ENCODE measurements around the gene NSFL1C. TPM values are rescaled to one million over a fixed set of nuclear protein-coding genes. Genes with fewer than 3 reads are reported as not detected.

Gene NSFL1C
- total RNA-seq, 2 donors from 2014 or later: 67.4 to 76.0 TPM

DNA sequence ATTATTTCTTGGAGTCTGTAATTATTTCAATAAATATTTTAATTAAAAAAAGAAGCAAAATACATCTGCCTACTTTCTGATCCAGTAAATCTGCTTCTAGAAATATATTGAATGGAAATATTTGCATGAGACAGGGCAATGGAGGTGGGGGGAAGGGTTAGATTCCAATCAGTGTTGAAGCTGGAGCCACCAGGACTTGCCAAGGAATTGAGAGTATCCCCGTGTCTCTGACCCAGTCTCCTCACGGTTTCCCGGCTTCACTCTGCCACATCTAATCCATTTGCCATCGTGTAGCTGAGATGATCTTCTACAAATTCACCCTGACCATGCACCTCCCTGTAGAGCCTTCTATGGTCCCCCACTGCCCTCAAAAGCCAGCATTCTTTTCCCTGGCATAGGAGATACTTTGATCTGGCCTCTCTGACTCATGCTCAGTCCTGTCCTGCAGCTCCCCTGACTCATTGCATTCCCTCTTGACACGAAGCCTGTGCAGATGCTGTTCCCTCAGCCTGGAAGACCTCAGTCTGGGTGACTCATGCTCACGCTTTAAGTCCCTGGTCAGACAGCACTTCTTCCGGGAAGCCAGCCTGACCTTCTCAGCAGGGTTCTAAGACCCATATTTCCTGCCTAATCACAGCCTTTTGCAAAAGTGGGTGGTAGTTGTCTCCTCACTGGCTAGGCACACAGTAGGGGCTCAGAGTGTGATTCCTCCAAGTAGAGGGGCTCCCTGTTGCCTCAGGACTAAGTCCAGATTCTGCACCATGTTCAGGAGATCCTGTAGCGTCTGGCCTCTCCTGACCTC, 50.8 kb downstream of the NSFL1C start:
- no peak overlapping the region for H3K4me3 ChIP-seq
- no peak overlapping the region for H3K9ac ChIP-seq (ENCODE audit: low read depth in 2 of 2, low read length in 2 of 2)
- intact Hi-C loops (cut with DNase I): no loop called here
- H3K4me1 ChIP-seq: no peaks in the 10 kb centered on the region
- H3K36me3 ChIP-seq: no peaks in the 10 kb centered on the region
- no peak overlapping the region for H3K27ac ChIP-seq
- H3K9me3 ChIP-seq: no peaks in the 10 kb centered on the region
- H3K27me3 ChIP-seq: no peaks in the 10 kb centered on the region
- TF ChIP-seq, protein P1, sequence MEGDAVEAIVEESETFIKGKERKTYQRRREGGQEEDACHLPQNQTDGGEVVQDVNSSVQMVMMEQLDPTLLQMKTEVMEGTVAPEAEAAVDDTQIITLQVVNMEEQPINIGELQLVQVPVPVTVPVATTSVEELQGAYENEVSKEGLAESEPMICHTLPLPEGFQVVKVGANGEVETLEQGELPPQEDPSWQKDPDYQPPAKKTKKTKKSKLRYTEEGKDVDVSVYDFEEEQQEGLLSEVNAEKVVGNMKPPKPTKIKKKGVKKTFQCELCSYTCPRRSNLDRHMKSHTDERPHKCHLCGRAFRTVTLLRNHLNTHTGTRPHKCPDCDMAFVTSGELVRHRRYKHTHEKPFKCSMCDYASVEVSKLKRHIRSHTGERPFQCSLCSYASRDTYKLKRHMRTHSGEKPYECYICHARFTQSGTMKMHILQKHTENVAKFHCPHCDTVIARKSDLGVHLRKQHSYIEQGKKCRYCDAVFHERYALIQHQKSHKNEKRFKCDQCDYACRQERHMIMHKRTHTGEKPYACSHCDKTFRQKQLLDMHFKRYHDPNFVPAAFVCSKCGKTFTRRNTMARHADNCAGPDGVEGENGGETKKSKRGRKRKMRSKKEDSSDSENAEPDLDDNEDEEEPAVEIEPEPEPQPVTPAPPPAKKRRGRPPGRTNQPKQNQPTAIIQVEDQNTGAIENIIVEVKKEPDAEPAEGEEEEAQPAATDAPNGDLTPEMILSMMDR (IDR thresholded peaks at IDR 0.05): no peak
- DNase-seq: no peak

GRCh38 chr20:1414982-1415381, 51.7 kb downstream of the NSFL1C start:
- no peak overlapping the region for H3K4me3 ChIP-seq
- no peaks in the 10 kb centered on the region for H3K27me3 ChIP-seq
- intact Hi-C loops (cut with DNase I): no loop called here
- no peaks in the 10 kb centered on the region for H3K4me1 ChIP-seq
- no peak overlapping the region for H3K27ac ChIP-seq
- no peak for DNase-seq
- no peaks in the 10 kb centered on the region for H3K9me3 ChIP-seq
- TF ChIP-seq, protein P1 (IDR thresholded peaks at IDR 0.05): no peak
- no peaks in the 10 kb centered on the region for H3K36me3 ChIP-seq
- no peak overlapping the region for H3K9ac ChIP-seq (ENCODE audit: low read depth in 2 of 2, low read length in 2 of 2)

GRCh38 chr20:1405801-1406200, 60.8 kb downstream of the NSFL1C start:
- H3K27me3 ChIP-seq: no peaks in the 10 kb centered on the region
- TF ChIP-seq, protein P1 (IDR thresholded peaks at IDR 0.05): no peak
- no peaks in the 10 kb centered on the region for H3K4me1 ChIP-seq
- H3K27ac ChIP-seq: no peak overlapping the region
- H3K9ac ChIP-seq (ENCODE audit: low read depth in 2 of 2, low read length in 2 of 2): no peak overlapping the region
- no peaks in the 10 kb centered on the region for H3K36me3 ChIP-seq
- intact Hi-C loops (cut with DNase I): no loop called here
- no peaks in the 10 kb centered on the region for H3K9me3 ChIP-seq
- no peak for DNase-seq
- no peak overlapping the region for H3K4me3 ChIP-seq

- no peak for DNase-seq
- intact Hi-C loops (cut with DNase I): no loop called here
- Histone ChIP-seq H3K9me3 (no peaks in the 10 kb centered on the region), H3K9ac (ENCODE audit: low read depth in 2 of 2, low read length in 2 of 2) (no peak overlapping the region), H3K27ac (no peak overlapping the region), H3K4me3 (no peak overlapping the region), H3K27me3 (no peaks in the 10 kb centered on the region), H3K4me1 (peaks cover 5% of the 10 kb centered on the region), H3K36me3 (no peaks in the 10 kb centered on the region)
- TF ChIP-seq, protein P1 (IDR thresholded peaks at IDR 0.05): no peak
These were observed 63.0 kb downstream of the NSFL1C start for GRCh38 chr20:1403624-1404023.

DNA sequence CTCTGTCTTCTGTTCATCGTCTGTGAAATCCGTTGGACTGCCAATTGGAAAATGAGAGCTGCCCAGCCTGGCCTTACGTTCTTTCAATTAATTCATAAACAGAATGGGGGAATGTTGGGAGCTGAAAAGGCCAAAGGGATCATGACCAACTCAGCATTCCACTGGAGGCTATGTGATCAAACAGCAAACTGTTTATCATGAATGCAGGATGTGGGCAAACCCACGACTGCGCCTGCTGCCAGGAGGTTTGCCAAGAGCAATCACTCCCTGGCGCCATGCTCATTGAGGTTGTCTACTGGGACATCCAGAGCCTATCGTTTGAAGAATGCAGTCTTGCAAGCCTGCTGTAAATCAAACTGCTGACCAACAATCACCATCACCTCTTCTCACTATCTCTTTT, 64.5 kb downstream of the NSFL1C start:
- H3K4me1 ChIP-seq: peaks cover 5% of the 10 kb centered on the region
- no peaks in the 10 kb centered on the region for H3K36me3 ChIP-seq
- no peak overlapping the region for H3K9ac ChIP-seq (ENCODE audit: low read depth in 2 of 2, low read length in 2 of 2)
- H3K27ac ChIP-seq: no peak overlapping the region
- H3K9me3 ChIP-seq: no peaks in the 10 kb centered on the region
- intact Hi-C loops (cut with DNase I): no loop called here
- H3K4me3 ChIP-seq: no peak overlapping the region
- no peaks in the 10 kb centered on the region for H3K27me3 ChIP-seq
- TF ChIP-seq, protein P1 (IDR thresholded peaks at IDR 0.05): no peak
- no peak for DNase-seq
